DND-41 (cell line): ENCODE measurements around the gene LTBP1.

Source experiments
- ATAC-seq: fragments of 200-7000 bp; cut with Tn5 transposase; 3 replicates; pipeline ENCODE4 v1.9.1; 2021; ENCODE audit warnings: low read depth; ENCODE audit not compliant: insufficient read depth
- DNase-seq: peaks from one replicate; pipeline ENCODE4 v3.0.0-alpha.2; 2020
- H2AFZ ChIP-seq: 2 replicates; pipeline ENCODE4 v1.6.0; 2012; ENCODE audit warnings: low read depth, low read length
- H3K27ac ChIP-seq: 2 replicates; pipeline ENCODE4 v1.5.1; 2012; ENCODE audit warnings: low read length, inconsistent platforms
- H3K27me3 ChIP-seq: fragments of 200-600 bp; sonication (generic); 2 replicates; pipeline ENCODE4 v1.6.0; 2012; ENCODE audit warnings: low read length, mild to moderate bottlenecking, inconsistent platforms; ENCODE audit not compliant: insufficient read depth, poor library complexity
- H3K36me3 ChIP-seq: 2 replicates; pipeline ENCODE4 v1.5.1; 2012; ENCODE audit warnings: low read length, inconsistent platforms; ENCODE audit not compliant: insufficient read depth
- H3K4me1 ChIP-seq: 2 replicates; pipeline ENCODE4 v1.5.1; 2012; ENCODE audit warnings: mild to moderate bottlenecking, low read length; ENCODE audit not compliant: insufficient read depth
- H3K4me2 ChIP-seq: 2 replicates; pipeline ENCODE4 v1.6.0; 2012; ENCODE audit warnings: mild to moderate bottlenecking, moderate library complexity, low read length, inconsistent platforms; ENCODE audit not compliant: insufficient read depth
- H3K4me3 ChIP-seq, 2 experiments: fragments of 200-600 bp in 1 of 2; shearing (Covaris generic) in 1 of 2; 2 replicates each; pipeline ENCODE4 v1.5.1; 2012 to 2016; ENCODE audit warnings: inconsistent platforms in 2 of 2, low read length in 2 of 2, mild to moderate bottlenecking in 2 of 2, low read depth in 1 of 2, moderate library complexity in 1 of 2
- H3K79me2 ChIP-seq: 2 replicates; pipeline ENCODE4 v1.6.0; 2012; ENCODE audit warnings: low read length, inconsistent platforms; ENCODE audit not compliant: insufficient read depth
- H3K9ac ChIP-seq: 2 replicates; pipeline ENCODE4 v1.6.0; 2012; ENCODE audit warnings: low read depth, mild to moderate bottlenecking, inconsistent platforms, low read length, moderate library complexity
- H3K9me3 ChIP-seq: 2 replicates; pipeline ENCODE4 v1.5.1; 2012; ENCODE audit warnings: low read length, moderate library complexity, mild to moderate bottlenecking, inconsistent platforms; ENCODE audit not compliant: insufficient read depth, severe bottlenecking
- H4K20me1 ChIP-seq: 2 replicates; pipeline ENCODE4 v1.6.0; 2012; ENCODE audit warnings: low read length; ENCODE audit not compliant: insufficient read depth
- CTCF ChIP-seq: IDR thresholded peaks from 2 replicates; pipeline ENCODE4 v1.5.1; 2012; ENCODE audit warnings: borderline replicate concordance, low read length, moderate library complexity, mild to moderate bottlenecking; ENCODE audit not compliant: poor library complexity, severe bottlenecking; ENCODE audit errors: extremely low read depth
- EZH2 ChIP-seq: IDR thresholded peaks from 3 replicates; pipeline ENCODE4 v1.6.1; 2012; ENCODE audit warnings: borderline replicate concordance, low read depth, mild to moderate bottlenecking, moderate library complexity, low read length, inconsistent platforms; ENCODE audit not compliant: severe bottlenecking

LTBP1 gene

GRCh38 chr2:33038230-33038629 lies 91.5 kb downstream of the LTBP1 start:
- no peak for TF ChIP-seq EZH2
- no peak for TF ChIP-seq CTCF
- Histone ChIP-seq H2AFZ (no peak overlapping the region), H3K4me1 (no peaks in the 10 kb centered on the region), H4K20me1 (no peaks in the 10 kb centered on the region), H3K4me2 (no peak overlapping the region), H3K36me3 (no peaks in the 10 kb centered on the region), H3K27me3 (no peaks in the 10 kb centered on the region), H3K4me3 (no peak overlapping the region), H3K27ac (no peak overlapping the region), H3K9me3 (no peaks in the 10 kb centered on the region), H3K79me2 (no peaks in the 10 kb centered on the region), H3K9ac (no peak overlapping the region)
- DNase-seq (no peak), ATAC-seq (no peak)

- H4K20me1 ChIP-seq: no peaks in the 10 kb centered on the region
- H3K9me3 ChIP-seq: no peaks in the 10 kb centered on the region
- H3K4me1 ChIP-seq: no peaks in the 10 kb centered on the region
- no peak overlapping the region for H2AFZ ChIP-seq
- H3K36me3 ChIP-seq: no peaks in the 10 kb centered on the region
- ATAC-seq (no peak), DNase-seq (no peak)
- no peak overlapping the region for H3K27ac ChIP-seq
- H3K4me3 ChIP-seq: no peak overlapping the region
- no peak overlapping the region for H3K4me2 ChIP-seq
- TF ChIP-seq EZH2 (no peak), CTCF (no peak)
- H3K9ac ChIP-seq: no peak overlapping the region
- H3K27me3 ChIP-seq: no peaks in the 10 kb centered on the region
- H3K79me2 ChIP-seq: no peaks in the 10 kb centered on the region
Measured at GRCh38 chr2:33038799-33039198, 92.0 kb downstream of the LTBP1 start.

- H3K27me3 ChIP-seq: no peaks in the 10 kb centered on the region
- TF ChIP-seq EZH2 (no peak), CTCF (no peak)
- H3K4me1 ChIP-seq: no peaks in the 10 kb centered on the region
- no peak for ATAC-seq
- H3K4me3 ChIP-seq: no peak overlapping the region
- H4K20me1 ChIP-seq: no peaks in the 10 kb centered on the region
- H3K36me3 ChIP-seq: no peaks in the 10 kb centered on the region
- no peak overlapping the region for H3K4me2 ChIP-seq
- no peak overlapping the region for H3K9ac ChIP-seq
- no peaks in the 10 kb centered on the region for H3K9me3 ChIP-seq
- no peak overlapping the region for H2AFZ ChIP-seq
- H3K27ac ChIP-seq: no peak overlapping the region
- H3K79me2 ChIP-seq: no peaks in the 10 kb centered on the region
- DNase-seq: no peak
Measured at GRCh38 chr2:33040541-33040940, 93.8 kb downstream of the LTBP1 start.

GRCh38 chr2:33042265-33042664 lies 95.5 kb downstream of the LTBP1 start:
- H3K9ac ChIP-seq: no peak overlapping the region
- no peaks in the 10 kb centered on the region for H3K27me3 ChIP-seq
- ATAC-seq (no peak), DNase-seq (no peak)
- H3K4me3 ChIP-seq: no peak overlapping the region
- H4K20me1 ChIP-seq: no peaks in the 10 kb centered on the region
- no peaks in the 10 kb centered on the region for H3K79me2 ChIP-seq
- H3K4me1 ChIP-seq: no peaks in the 10 kb centered on the region
- H3K9me3 ChIP-seq: no peaks in the 10 kb centered on the region
- no peak overlapping the region for H2AFZ ChIP-seq
- TF ChIP-seq CTCF: no peak
- no peaks in the 10 kb centered on the region for H3K36me3 ChIP-seq
- H3K27ac ChIP-seq: no peak overlapping the region
- no peak overlapping the region for H3K4me2 ChIP-seq
